ENCODE data around the gene KLHL20.
"Not testable (repeated sequence)": the region's sequence is repeated elsewhere in the genome, so short reads cannot be mapped to it uniquely, and the experiment has no call there.

The KLHL20 gene, protein sequence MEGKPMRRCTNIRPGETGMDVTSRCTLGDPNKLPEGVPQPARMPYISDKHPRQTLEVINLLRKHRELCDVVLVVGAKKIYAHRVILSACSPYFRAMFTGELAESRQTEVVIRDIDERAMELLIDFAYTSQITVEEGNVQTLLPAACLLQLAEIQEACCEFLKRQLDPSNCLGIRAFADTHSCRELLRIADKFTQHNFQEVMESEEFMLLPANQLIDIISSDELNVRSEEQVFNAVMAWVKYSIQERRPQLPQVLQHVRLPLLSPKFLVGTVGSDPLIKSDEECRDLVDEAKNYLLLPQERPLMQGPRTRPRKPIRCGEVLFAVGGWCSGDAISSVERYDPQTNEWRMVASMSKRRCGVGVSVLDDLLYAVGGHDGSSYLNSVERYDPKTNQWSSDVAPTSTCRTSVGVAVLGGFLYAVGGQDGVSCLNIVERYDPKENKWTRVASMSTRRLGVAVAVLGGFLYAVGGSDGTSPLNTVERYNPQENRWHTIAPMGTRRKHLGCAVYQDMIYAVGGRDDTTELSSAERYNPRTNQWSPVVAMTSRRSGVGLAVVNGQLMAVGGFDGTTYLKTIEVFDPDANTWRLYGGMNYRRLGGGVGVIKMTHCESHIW

DNA sequence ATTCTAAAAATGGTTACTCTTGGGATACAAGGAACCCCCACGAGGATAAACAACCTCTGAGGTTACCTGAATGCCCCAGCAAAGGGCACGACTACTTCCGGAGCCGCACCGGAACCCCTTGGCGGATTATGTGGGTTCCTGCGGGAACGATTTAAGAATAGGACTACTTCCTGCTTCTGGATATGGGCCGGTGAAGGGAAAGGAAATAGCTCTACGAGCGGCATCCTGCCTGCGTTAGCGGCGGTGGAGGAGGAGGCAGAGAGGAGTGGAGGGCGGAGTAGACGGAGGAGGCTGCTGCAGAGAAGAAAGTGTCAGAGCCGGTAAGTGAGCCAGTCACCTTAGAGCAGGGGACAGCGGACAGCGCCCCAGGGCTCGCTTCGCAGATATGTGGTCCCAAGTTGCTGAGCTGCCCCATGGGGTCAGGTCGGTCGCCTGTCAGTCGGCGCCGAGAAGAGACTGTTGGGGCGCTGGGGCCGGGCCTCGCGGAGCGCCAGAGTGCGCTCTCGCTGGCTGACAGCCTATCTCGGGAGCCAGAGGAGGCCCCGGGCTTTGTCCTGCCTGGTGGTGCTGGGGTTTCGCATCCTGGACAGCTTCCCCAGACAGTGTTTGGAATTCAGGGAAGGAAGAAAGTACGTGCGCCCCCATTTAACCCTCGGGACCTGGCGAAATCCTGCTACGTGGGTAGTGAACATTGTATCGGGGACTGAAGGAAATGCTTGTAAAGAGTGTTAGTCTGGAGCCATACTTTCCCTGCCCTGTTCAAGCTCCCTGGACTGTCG is at the start of gene KLHL20:
TSS of gene KLHL20 (plus strand) at position 223 of the 779 bp plus-strand sequence. CDS start 1,063 bp downstream, outside the sequence.
- TF ChIP-seq, protein P1, sequence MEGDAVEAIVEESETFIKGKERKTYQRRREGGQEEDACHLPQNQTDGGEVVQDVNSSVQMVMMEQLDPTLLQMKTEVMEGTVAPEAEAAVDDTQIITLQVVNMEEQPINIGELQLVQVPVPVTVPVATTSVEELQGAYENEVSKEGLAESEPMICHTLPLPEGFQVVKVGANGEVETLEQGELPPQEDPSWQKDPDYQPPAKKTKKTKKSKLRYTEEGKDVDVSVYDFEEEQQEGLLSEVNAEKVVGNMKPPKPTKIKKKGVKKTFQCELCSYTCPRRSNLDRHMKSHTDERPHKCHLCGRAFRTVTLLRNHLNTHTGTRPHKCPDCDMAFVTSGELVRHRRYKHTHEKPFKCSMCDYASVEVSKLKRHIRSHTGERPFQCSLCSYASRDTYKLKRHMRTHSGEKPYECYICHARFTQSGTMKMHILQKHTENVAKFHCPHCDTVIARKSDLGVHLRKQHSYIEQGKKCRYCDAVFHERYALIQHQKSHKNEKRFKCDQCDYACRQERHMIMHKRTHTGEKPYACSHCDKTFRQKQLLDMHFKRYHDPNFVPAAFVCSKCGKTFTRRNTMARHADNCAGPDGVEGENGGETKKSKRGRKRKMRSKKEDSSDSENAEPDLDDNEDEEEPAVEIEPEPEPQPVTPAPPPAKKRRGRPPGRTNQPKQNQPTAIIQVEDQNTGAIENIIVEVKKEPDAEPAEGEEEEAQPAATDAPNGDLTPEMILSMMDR (IDR thresholded peaks at IDR 0.05), result no peak
- no peak for TF ChIP-seq ZFX (IDR thresholded peaks at IDR 0.05; ENCODE audit: borderline replicate concordance)
- peak within 1 kb of the TSS; percentile 83 for H3K27ac ChIP-seq

DNA sequence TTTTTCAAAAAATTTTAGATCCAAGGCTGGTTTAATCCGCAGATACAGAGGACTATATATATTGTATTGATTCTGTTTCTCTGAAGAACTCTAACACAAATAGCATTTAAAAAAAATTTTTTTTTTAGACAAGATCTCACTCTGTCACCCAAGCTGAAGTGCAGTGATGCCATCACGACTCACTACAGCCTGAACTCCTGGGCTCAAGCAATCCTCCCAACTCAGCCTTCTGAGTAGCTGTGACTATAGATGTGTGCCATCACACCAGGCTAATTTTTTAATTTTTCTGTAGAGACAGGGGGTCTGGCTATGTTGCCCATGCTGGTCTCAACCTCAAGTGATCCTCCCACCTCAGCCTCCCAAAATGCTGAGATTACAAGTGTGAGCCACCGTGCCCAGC is 48.1 kb upstream of the KLHL20 start:
- no peak overlapping the region for H3K27ac ChIP-seq
- no peak for TF ChIP-seq ZFX (IDR thresholded peaks at IDR 0.05; ENCODE audit: borderline replicate concordance)
- TF ChIP-seq, protein P1 (IDR thresholded peaks at IDR 0.05), result no peak

DNA sequence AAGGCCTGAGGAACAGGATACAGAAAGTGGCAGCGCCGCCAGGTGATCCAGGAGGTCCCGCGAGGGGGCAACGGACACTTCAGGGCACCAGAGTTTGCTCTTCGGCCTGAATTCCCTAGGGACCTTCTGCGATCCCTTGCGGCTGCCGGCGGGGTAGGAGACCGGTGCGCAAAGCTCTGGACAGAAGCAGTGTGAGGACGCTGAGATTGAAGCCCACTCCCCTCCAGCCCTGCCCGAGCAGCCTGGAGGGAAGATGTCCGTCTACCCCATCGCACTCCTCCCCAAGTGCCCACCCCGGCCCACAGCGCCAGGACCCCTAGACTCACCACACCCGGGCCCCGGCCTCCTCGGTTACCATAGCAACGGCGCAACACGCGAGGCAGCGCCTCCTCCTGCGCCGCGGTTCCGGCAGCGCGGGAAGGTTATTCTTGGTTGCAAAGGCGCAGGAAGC is 45.3 kb upstream of the KLHL20 start, which contains the start of gene ANKRD45:
TSS of gene ANKRD45 (minus strand) at position 361 of the 451 bp plus-strand sequence. CDS start 10,433 bp downstream, outside the sequence.
- TF ChIP-seq, protein P1 (IDR thresholded peaks at IDR 0.05), result no peak
- no peak for TF ChIP-seq ZFX (IDR thresholded peaks at IDR 0.05; ENCODE audit: borderline replicate concordance)

DNA sequence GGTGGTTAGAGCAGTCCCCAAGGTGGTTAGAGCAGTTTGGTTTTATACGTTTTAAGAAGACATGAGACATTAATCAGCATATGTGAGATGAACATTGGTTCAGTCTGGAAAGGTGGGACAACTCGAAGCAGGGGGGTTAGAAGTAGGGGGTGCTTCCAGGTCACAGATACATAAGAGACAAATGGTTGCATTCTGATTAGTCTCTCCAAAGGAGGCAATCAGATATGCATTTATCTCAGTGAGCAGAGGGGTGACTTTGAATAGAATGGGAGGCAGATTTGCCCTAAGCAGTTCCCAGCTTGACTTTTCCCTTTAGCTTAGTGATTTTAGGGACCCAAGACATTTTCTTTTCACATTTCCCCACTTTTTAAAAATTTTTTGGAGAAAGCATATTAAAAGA is 40.3 kb upstream of the KLHL20 start:
- not testable (repeated sequence) for H3K27ac ChIP-seq

More for the DNA sequence above, 45.3 kb upstream of the KLHL20 start, which contains the start of gene ANKRD45:
- H3K27ac ChIP-seq, result no peak within 1 kb of the TSS

DNA sequence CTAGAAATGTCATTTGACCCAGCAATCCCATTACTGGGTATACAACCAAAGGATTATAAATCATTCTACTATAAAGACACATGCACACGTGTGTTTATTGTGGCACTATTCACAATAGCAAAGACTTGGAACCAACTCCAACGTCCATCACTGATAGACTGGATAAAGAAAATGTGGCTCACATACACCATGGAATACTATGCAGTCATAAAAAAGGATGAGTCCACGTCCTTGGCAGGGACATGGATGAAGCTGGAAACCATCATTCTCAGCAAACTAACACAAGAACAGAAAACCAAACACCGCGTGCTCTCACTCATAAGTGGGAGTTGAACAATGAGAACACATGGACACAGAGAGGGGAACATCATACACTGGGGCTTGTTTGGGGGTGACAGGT is 34.6 kb upstream of the KLHL20 start:
- not testable (repeated sequence) for H3K27ac ChIP-seq

DNA sequence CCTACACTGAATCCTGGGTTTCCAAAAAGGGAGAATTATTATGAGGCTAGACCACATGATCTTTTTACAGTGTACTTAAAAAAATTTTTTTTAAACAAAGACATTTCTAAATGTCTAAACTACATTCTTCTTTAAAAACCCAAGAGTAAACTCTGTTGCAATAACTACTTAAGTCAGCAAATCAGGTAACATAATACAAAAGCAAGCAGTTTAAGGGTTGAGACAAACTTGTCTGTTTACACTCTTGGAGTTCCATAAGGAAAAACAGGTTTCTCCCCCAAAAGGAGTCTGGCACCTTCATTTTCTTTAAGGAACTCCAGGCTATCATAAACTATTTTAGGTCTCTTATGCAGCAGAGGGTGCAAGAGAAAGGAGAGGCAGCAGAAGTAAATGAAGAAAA is 32.6 kb upstream of the KLHL20 start:
- H3K27ac ChIP-seq, result no peak overlapping the region
- TF ChIP-seq, protein P1 (IDR thresholded peaks at IDR 0.05), result no peak
- TF ChIP-seq ZFX (IDR thresholded peaks at IDR 0.05; ENCODE audit: borderline replicate concordance), result no peak

DNA sequence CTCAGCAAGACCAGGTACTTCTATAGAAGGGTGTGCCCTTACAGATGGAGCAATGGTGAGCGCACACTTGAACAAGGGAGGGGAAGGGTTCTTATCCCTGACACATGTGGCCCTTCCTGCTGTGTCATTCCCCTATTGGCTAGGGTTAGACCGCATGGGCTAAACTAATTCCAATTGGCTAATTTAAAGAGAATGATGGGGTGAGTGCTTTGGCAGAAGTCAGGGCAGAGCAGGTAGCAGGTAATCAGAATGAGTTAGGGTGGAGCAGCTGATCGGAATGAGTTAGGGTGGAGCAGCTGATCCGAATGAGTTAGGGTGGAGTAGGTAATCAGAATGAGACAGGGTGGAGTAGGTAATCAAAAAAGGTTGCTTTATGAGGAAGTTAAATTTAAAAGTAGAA is 30.9 kb upstream of the KLHL20 start:
- not testable (repeated sequence) for H3K27ac ChIP-seq

DNA sequence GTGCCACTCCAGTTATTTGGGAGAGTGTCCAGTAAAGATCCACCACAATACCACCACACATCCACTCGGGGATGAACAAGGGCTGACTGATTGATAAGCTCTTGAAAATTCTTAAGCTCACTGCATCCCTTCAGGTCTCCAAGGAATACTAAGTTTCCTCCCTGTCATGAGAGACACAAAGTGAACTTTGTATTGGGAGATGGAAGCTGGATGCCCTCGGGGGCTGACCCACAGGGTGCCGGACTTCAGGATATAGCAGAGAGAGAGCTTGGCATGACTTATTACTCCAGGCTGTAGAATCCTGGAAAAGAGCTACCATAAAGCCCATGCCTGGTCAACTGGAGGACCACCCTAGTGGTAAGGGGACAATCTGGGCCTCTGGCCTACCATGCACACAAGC is 29.7 kb upstream of the KLHL20 start:
- H3K27ac ChIP-seq, result not testable (repeated sequence)

DNA sequence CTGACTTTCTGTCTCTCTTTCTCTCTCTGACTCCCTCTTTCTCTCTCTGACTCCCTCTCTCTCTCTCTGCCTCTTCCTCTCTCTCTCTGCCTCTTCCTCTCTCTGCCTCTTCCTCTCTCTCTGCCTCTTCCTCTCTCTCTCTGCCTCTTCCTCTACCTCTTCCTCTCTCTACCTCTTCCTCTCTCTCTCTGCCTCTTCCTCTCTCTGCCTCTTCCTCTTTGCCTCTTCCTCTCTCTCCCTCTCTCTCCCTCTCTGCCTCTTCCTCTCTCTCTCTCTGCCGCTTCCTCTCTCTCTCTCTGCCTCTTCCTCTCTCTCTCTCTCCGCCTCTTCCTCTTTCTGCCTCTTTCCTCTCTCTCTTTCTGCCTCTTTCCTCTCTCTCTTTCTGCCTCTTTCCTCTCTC is 26.5 kb upstream of the KLHL20 start:
- no peak for TF ChIP-seq ZFX (IDR thresholded peaks at IDR 0.05; ENCODE audit: borderline replicate concordance)
- TF ChIP-seq, protein P1 (IDR thresholded peaks at IDR 0.05), result no peak
- H3K27ac ChIP-seq, result no peak overlapping the region

Data from 22Rv1 (cell line).